Heart right ventricle (tissue), 16 donors: ENCODE results near the gene TRIM6. TPM values are rescaled to one million over a fixed set of nuclear protein-coding genes. Genes with fewer than 3 reads are reported as not detected.

ENCODE experiments used
- ATAC-seq, 8 donors: fragments of 200-7000 bp; cut with Tn5 transposase; one replicate each; pipeline ENCODE4 v1.9.1; 2020; ENCODE audit warnings: mild to moderate bottlenecking in 8 of 8, moderate library complexity in 8 of 8, moderate number of reproducible peaks in 1 of 8
- DNase-seq, 2 donors: peaks; one replicate each; pipeline ENCODE4 v3.0.0-alpha.2; 2020
- H3K27ac ChIP-seq, 10 donors: fragments of 200-600 bp; sonication (generic) in 2 of 10; one replicate each; pipeline versions ENCODE4 v1.5.0 to v1.8.0; 2020 to 2022; ENCODE audit warnings: mild to moderate bottlenecking in 3 of 10
- H3K27me3 ChIP-seq, 7 donors: fragments of 200-600 bp; one replicate each; pipeline ENCODE4 v1.8.0; 2021 to 2022; ENCODE audit warnings: mild to moderate bottlenecking in 2 of 7
- H3K36me3 ChIP-seq, 9 donors: fragments of 200-600 bp; sonication (generic) in 1 of 9; one replicate each; pipeline versions ENCODE4 v1.5.0 to v1.8.0; 2020 to 2022; ENCODE audit warnings: mild to moderate bottlenecking in 2 of 9
- H3K4me1 ChIP-seq, 9 donors: fragments of 200-600 bp; sonication (generic) in 1 of 9; one replicate each; pipeline versions ENCODE4 v1.5.0 to v1.8.0; 2020 to 2022; ENCODE audit warnings: mild to moderate bottlenecking in 4 of 9
- H3K4me3 ChIP-seq, 10 donors: fragments of 200-600 bp; sonication (generic) in 2 of 10; one replicate each; pipeline versions ENCODE4 v1.5.0 to v1.8.0; 2020 to 2022; ENCODE audit warnings: mild to moderate bottlenecking in 7 of 10, moderate library complexity in 2 of 10
- H3K9me3 ChIP-seq, 11 donors: fragments of 200-600 bp in 10 of 11; sonication (generic) in 2 of 11; one replicate each; pipeline versions ENCODE4 v1.5.0 to v1.8.0; 2013 to 2022; ENCODE audit warnings: mild to moderate bottlenecking in 2 of 11, control low read depth in 1 of 11, moderate library complexity in 1 of 11
- WGBS, 2 donors: extraction: QIAGEN DNeasy Blood & Tissue Kit; methylation state at CpG; one replicate each; pipeline ENCODE4 v1.1.7; 2013; ENCODE audit warnings: inconsistent platforms in 1 of 2; 5-methylcytosine and 5-hydroxymethylcytosine counted together
- intact Hi-C, 10 donors: fragments of 100-400 bp; cut with DNase I; formaldehyde crosslinking; loops; one replicate each; pipeline versions ENCODE4 v1.11.1 to v1.14.2; 2022
- polyA plus RNA-seq, 2 donors: library from polyadenylated mRNA; stranded (reverse); fragments of 200-250 nt; gene quantifications; one replicate each; pipeline ENCODE4 v1.2.3, GENCODE V29; 2013
- total RNA-seq, 10 donors: library from RNA; stranded (reverse); fragmentation: NEBNext Ultra II Directional in 3 of 10; extraction: Animal tissue kit (Norgen Biotek cat#: 25700) in 3 of 10; gene quantifications; one replicate each; pipeline versions ENCODE4 v1.2.1 to v1.2.4, GENCODE V29; 2021 to 2023
- TF ChIP-seq, protein P1 (sequence below), 9 donors: fragments of 200-600 bp; sonication (generic) in 2 of 9; IDR thresholded peaks; one replicate each; pipeline versions ENCODE4 v1.5.0 to v1.8.0; 2021 to 2022; ENCODE audit warnings: antibody characterized with exemption in 9 of 9, mild to moderate bottlenecking in 5 of 9, moderate library complexity in 1 of 9
- donor health status: Arrhythmogenic right ventricular cardiomyopathy.
- donor health status: ischemic (EF 13 %, LVEDD 7.1; RV severe dilation, severe dysfunction).
- donor health status: healthy with polysubstance abuse.
- donor health status: DM: no; HTN: yes; CAD: no.
- donor health status: DM: no; HTN: no; CAD: no.
- donor health status: ischemic (EF 25% LVEDD 6.9; RV normal size, moderate dysfunction).
- donor health status: ischemic (EF 25% LVEDD 5.7; RV mildly dilated, moderate dysfunction).
- donor health status: healthy.
- donor health status: DM: yes; HTN: yes; CAD: no.
- donor health status: Ischemic cardiomyopathy.
- donor health status: ischemic (EF 35%, LVEDD 5.7; RV mildly dilated, moderate dysfunction).
- donor health status: nonischemic (EF 11% LVEDD 7.7; RV severe dilation, severe dysfunction).
- donor health status: DM: yes; HTN: yes; CAD: no.
- donor health status: PGD.
- donor health status: ischemic (EF 29% LVEDD 5.4; RV normal size, mild dysfunction).
- donor health status: nonischemic (EF 23%, LVEDD 6.1; RV moderate dilation, normal function).

TRIM6 gene
- total and polyA plus RNA-seq, 12 donors, result 0.38 to 2.2 (median 0.85) TPM

DNA sequence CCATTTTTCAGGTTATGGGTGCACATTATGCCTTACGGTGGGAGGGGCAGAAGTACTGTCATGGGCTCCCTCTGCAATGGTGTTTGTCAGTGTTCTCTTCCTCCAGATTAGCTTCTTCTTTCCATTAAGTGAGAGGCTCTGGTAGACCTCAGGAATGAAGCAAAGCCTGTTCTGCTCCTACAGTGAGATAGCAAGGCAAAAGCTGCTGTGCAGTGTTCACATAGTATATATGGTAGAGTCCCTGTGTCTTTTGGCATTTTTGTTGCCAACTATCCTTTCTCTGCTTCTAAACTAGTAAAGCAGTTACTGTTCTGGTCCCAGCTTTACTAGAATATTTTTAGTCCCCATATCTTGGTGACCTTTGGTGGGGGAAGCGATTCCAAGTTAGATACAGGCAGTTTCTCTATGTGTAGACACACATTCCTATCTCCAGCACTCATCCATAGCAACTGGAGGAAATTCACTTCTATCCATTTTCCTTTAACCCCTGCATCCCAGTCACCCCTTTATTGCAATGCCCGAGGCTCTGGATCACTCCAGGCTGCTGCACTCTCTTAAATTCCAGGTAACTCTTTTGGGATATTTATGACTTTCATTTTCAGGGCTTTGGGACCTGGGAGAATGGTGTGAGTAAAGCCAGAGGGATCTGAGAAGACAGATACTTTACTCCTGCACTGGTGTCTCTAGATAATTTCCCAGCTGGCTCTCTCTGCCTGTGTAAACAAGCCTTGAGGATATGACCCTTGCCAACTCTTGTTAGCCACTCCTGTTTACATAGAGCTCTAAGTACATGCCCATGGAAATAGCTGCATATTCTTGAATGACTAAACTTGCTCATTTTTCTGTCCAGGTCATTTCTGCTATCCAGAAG is 24.4 kb downstream of the TRIM6 start:
- WGBS, 2 donors, result 32 to 44% methylated on average over 3 of the region's 3 CpGs
- Histone ChIP-seq H3K27me3 (no peaks in the 10 kb centered on the region), H3K36me3 (no peaks in the 10 kb centered on the region), H3K9me3 (no peaks in the 10 kb centered on the region), H3K4me3 (no peak overlapping the region), H3K27ac (peak overlapping the region in 1 of 10 donors; percentile 10), H3K4me1 (peaks cover 0 to 34% (median 18%) of the 10 kb centered on the region in 9 donors)
- DNase-seq (no peak), ATAC-seq (peak in 4 of 8 donors; percentile 30 to 67 (median 36))
- intact Hi-C loops, result loop anchor here in 1 of 10 donors (10.0 kb wide), 1 partner anchor 64 kb away; the partner anchor contains the start of genes TRIM22 and TRIM5
- TF ChIP-seq, protein P1, sequence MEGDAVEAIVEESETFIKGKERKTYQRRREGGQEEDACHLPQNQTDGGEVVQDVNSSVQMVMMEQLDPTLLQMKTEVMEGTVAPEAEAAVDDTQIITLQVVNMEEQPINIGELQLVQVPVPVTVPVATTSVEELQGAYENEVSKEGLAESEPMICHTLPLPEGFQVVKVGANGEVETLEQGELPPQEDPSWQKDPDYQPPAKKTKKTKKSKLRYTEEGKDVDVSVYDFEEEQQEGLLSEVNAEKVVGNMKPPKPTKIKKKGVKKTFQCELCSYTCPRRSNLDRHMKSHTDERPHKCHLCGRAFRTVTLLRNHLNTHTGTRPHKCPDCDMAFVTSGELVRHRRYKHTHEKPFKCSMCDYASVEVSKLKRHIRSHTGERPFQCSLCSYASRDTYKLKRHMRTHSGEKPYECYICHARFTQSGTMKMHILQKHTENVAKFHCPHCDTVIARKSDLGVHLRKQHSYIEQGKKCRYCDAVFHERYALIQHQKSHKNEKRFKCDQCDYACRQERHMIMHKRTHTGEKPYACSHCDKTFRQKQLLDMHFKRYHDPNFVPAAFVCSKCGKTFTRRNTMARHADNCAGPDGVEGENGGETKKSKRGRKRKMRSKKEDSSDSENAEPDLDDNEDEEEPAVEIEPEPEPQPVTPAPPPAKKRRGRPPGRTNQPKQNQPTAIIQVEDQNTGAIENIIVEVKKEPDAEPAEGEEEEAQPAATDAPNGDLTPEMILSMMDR (IDR thresholded peaks at IDR 0.05), result no peak

- Histone ChIP-seq H3K4me3 (no peak overlapping the region), H3K27me3 (no peaks in the 10 kb centered on the region), H3K9me3 (no peaks in the 10 kb centered on the region), H3K27ac (peak overlapping the region in 1 of 10 donors; percentile 33), H3K4me1 (peaks cover 0 to 41% (median 25%) of the 10 kb centered on the region in 9 donors), H3K36me3 (no peaks in the 10 kb centered on the region)
- DNase-seq (no peak), ATAC-seq (no peak)
- TF ChIP-seq, protein P1 (IDR thresholded peaks at IDR 0.05), result no peak
- intact Hi-C loops, result loop anchor here in 1 of 10 donors (10.0 kb wide), 1 partner anchor 63 kb away; the partner anchor contains the start of genes TRIM22 and TRIM5
These were observed 25.1 kb downstream of the TRIM6 start for GRCh38 chr11:5621580-5621979.

- intact Hi-C loops, result loop anchor here in 1 of 10 donors (10.0 kb wide), 1 partner anchor 62 kb away; the partner anchor contains the start of genes TRIM22 and TRIM5
These were observed 26.4 kb downstream of the TRIM6 start for GRCh38 chr11:5622802-5623201.

More at GRCh38 chr11:5622802-5623201, 26.4 kb downstream of the TRIM6 start:
- TF ChIP-seq, protein P1 (IDR thresholded peaks at IDR 0.05), result no peak
- Histone ChIP-seq H3K4me3 (no peak overlapping the region), H3K36me3 (no peaks in the 10 kb centered on the region), H3K4me1 (peaks cover 0 to 42% (median 25%) of the 10 kb centered on the region in 9 donors), H3K9me3 (no peaks in the 10 kb centered on the region), H3K27ac (no peak overlapping the region), H3K27me3 (no peaks in the 10 kb centered on the region)
- 95 to 96% methylated on average over 3 of the region's 3 CpGs for WGBS, 2 donors
- DNase-seq (no peak), ATAC-seq (no peak)
